GM19193 (cell line): ENCODE measurements around the gene AIG1.

Experiments
- POLR2A ChIP-seq: IDR thresholded peaks from 4 replicates; pipeline ENCODE4 v1.6.1; 2011; ENCODE audit not compliant: insufficient read depth, insufficient read length; ENCODE audit errors: extremely low read depth

Gene AIG1

GRCh38 chr6:143299253-143300166 is 238.8 kb downstream of the AIG1 start:
- TF ChIP-seq POLR2A, result no peak

DNA sequence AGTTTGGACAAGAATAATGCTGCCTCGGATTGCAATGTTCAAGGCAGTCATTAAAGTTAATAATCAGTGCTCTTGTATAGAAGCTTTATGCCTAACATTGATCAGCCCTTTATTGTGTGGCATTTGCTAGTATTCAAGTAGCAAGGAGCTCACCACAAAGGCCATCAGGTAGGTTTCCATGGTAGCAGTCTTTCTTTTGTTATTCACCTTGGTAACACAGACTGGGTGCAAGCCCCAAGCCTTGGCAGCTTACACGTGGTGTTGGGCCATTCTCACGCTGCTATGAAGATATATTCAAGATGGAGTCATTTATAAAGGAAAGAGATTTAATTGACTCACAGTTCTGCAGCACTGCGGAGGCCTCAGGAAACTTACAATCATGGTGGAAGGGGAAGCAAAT is 240.5 kb downstream of the AIG1 start:
- no peak for TF ChIP-seq POLR2A

DNA sequence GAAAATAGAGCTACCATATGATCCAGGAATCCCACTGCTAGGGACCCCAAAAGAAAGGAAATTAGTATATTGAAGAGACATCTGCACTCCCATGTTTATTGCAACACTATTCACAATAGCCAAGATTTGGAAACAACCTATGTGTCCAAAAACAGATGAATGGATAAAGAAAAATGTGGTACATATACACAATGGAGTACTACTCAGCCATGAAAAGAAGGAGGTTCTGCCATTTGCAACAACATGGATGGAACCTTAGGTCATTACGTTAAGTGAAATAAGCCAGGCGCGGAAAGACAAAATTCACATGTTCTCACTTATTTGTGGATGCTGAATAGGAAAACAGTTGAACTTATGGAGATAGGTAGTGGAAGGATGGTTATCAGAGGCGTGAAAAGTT is 252.5 kb downstream of the AIG1 start:
- TF ChIP-seq POLR2A, result no peak

DNA sequence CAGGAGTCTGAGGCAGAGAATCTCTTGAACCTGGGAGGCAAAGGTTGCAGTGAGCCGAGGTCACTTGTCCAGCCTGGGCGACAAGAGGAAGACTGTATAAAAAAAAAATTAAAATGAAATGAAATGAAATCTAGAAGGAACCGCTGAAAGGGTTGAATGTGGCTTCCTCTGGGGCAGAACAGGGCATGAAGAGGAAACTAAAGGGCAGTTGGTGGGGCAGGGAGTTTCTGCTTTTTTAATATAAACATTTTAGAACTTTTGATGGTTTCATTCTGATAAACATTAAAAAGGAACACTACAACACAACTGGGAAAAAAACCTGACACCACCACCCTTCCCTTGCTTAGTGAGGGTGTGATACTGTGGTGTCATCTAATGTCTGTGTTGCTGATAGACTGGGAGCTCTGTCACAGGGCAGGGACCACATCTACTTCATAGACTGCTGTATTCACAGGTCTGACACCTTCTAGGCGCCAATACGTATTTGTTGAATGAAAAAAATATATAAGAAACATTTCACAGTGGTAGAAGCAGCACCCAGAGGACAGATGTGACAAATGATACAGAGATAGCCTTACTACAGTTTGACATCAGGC is 260.9 kb downstream of the AIG1 start:
- no peak for TF ChIP-seq POLR2A

DNA sequence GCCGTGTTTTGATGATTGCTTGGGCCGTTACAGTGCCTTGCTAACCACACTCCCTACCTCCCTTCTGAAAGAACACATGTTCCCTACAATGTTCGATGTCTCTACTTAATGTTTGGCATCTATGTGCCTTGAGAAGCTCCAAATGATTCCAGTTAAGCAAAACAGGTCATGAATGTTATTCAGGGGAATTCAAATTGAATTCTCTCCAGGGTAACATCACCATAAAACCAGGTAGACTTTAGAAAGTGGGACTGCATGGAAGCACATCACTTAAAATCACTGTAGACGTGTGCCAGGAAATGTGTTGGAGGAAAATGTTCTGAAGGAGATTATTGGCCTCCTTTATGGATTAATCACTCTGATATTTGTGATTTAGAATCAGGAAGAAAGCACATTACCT is 261.7 kb downstream of the AIG1 start:
- no peak for TF ChIP-seq POLR2A

DNA sequence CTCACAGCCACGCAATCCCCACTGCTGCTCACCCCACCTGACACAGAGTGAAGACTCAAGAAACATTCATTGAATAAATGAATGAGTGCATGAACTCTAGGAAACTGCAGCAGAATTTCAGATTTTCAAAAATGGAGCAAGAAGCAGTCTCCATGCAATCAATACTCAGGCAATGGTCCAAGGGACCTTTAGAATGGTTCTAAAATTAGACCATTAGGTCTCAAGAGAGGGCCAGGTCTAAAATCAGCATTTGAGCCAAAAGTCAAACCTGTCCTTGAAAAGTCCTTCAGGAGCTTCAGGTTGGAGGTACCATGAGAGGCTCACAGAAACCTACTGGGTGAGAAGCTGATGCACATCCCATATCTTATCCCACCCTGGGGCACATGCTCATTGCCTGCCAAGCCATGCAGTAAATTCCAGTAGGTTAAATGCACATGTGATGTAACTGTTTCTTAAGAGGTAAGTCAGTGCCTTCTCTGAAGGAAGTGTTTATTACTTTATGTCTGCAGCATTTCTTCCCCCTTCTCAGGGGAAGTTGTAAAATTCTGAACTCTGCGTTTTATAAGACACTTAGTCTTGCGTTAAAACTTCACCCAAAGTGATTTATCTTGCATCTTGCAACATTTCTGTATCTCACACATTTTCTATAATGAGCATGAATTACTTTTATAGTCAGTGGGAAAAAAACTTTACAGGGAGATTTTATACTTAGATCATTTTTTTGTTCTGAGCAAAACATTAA is 263.2 kb downstream of the AIG1 start:
- no peak for TF ChIP-seq POLR2A

- TF ChIP-seq POLR2A, result no peak
These were observed 264.9 kb downstream of the AIG1 start for GRCh38 chr6:143325379-143326140.

DNA sequence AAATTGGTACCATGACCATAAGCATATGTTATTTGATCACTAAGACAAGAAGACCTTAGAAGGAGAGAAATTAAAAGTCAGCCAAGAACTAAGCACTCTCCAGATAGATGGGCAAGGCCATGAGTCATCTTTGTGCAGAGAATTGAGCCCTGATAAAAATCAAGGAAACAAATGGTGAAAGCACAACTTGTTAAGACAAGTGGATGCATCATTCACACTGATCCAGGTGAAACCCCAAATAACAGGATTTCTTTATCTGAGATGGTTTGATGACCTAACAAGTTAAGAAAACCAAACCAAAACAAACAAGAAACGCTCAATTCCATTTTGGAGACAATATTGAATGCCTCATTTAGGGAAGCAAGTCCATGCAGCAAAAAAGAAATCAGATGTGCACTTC is 268.2 kb downstream of the AIG1 start:
- TF ChIP-seq POLR2A, result no peak

DNA sequence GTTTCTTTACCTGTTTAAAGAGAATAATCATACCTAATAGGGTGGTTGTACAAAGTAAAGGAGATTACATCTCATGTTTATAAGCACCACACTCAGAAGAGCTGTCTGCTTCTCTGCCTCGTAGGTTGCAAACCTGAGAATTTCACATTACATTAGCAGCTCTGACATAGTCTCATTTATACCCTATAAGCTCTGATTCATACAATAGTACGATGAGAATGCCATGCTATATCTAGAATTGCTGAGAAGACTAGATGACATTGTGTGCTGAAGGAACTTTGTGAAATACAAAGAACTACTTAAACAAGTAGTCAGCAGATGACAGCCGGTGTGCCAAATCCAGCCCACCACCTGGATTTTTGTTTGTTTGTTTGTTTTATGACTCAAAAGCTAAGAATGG is 268.6 kb downstream of the AIG1 start:
- no peak for TF ChIP-seq POLR2A

GRCh38 chr6:143331362-143331761 is 270.7 kb downstream of the AIG1 start:
- TF ChIP-seq POLR2A, result no peak

GRCh38 chr6:143332153-143332845 is 271.6 kb downstream of the AIG1 start:
- no peak for TF ChIP-seq POLR2A

DNA sequence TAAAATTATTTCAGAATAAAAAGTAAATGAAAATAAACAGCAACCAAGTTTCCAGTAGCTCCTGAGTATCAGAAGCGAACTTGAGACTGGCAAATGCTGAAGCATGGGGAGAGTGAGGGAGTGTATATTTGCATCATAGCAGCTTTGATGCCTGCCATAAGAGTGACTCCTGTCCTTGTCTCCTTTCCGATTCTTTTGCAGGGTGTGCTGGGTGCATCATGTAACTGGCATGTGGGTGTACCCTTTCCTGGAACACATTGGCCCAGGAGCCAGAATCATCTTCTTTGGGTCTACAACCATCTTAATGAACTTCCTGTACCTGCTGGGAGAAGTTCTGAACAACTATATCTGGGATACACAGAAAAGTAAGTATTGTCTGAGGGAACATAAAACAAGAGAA is 272.4 kb downstream of the AIG1 start:
- TF ChIP-seq POLR2A, result no peak

DNA sequence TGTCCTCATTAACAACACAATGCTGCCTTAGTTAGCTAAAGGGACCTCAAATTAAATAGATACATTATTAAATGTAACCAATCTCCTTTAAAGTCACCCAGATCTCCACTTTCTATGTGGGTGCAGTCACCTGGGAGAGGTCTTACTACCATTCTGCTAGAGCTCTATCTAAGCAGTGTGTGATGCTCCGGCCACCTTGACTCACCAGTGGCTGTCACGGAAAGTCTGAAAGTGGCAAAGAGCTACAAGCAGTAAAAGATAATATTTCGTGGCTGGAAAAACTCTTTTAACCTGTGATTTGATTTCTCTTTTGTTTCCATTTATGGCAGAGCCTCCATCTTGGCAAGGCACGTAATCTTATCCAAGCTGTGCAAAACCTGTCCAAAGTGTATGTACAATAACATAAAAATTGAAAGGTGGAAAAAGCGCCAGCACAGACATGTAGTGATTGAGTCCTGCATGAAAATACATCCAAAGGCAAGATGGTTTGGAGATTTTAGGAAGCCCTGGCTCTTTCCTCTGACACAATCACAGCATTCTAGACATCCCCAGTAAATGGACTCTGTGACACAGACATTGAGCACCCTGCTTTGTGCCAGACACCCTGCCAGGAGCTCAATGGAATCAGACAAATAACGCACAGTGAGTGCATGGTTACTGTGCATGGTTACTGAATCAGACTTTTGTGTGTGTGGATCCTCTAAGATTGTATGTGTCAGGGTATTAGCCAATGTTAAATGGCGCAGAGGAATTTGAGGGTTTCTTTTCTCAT is 273.2 kb downstream of the AIG1 start:
- no peak for TF ChIP-seq POLR2A

DNA sequence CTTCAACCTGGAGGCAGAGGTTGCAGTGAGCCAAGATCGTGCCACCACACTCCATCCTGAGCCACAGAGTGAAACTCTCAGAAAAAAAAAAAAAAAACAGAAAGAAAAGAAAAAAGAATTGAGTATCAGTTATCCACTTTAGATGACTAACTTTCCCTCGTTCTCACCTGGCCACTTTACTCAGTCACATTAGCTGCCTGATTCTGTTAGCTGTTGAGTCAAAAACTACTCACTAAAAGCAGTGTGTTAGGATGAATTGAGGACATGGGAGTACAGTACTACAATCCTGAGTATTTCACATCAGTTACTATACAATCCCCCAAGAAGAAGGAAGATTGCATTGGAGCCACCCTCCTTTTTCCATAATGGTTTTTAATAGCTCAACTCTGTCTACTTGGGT is 275.2 kb downstream of the AIG1 start:
- no peak for TF ChIP-seq POLR2A
